Gastrocnemius medialis (tissue), 4 donors: ENCODE results near the gene MINDY4. TPM values are rescaled to one million over a fixed set of nuclear protein-coding genes. Genes with fewer than 3 reads are reported as not detected.

Experiments used
- ATAC-seq, 2 donors: fragments of 150-250 bp; one replicate each; pipeline ENCODE4 v1.9.1; 2016
- DNase-seq, 2 donors: peaks; one replicate each; pipeline ENCODE4 v3.0.0-alpha.2; 2019
- H3K27ac ChIP-seq, 4 donors: fragments of 200-600 bp; sonication (generic); 1 replicate in 1 of 4; 2 replicates in 3 of 4; pipeline ENCODE4 v1.5.1; 2016 to 2018; ENCODE audit warnings: mild to moderate bottlenecking in 2 of 4, moderate library complexity in 1 of 4
- H3K27me3 ChIP-seq, 3 donors: fragments of 200-600 bp; sonication (generic) in 2 of 3; 1 replicate in 1 of 3; 2 replicates in 2 of 3; pipeline versions ENCODE4 v1.5.1 to v1.6.0; 2016 to 2019; ENCODE audit warnings: mild to moderate bottlenecking in 1 of 3, moderate library complexity in 1 of 3
- H3K36me3 ChIP-seq, 2 donors: fragments of 200-600 bp; sonication (generic) in 1 of 2; one replicate each; pipeline ENCODE4 v1.5.1; 2017 to 2018
- H3K4me1 ChIP-seq, 2 donors: fragments of 200-600 bp; sonication (generic) in 1 of 2; one replicate each; pipeline ENCODE4 v1.5.1; 2016 to 2017; ENCODE audit warnings: mild to moderate bottlenecking in 2 of 2
- H3K4me3 ChIP-seq, 4 donors: fragments of 200-600 bp; sonication (generic) in 3 of 4; 1 replicate in 1 of 4; 2 replicates in 3 of 4; pipeline ENCODE4 v1.5.1; 2016 to 2019; ENCODE audit warnings: mild to moderate bottlenecking in 2 of 4
- H3K9me3 ChIP-seq, 3 donors: fragments of 200-600 bp; sonication (generic) in 2 of 3; 1 replicate in 1 of 3; 2 replicates in 2 of 3; pipeline ENCODE4 v1.5.1; 2016 to 2019
- POLR2A ChIP-seq, 2 donors: fragments of 450-650 bp; IDR thresholded peaks; one replicate each; pipeline ENCODE4 v1.6.1; 2017; ENCODE audit warnings: antibody characterized with exemption in 2 of 2, mild to moderate bottlenecking in 2 of 2, moderate library complexity in 2 of 2
- in situ Hi-C, 4 donors: fragments of 200-750 bp; cut with MboI; loops; one replicate each; pipeline versions ENCODE4 v1.15.0 to v1.8.0; 2017; ENCODE audit warnings: low sequenced_read_pairs in 4 of 4
- intact Hi-C: fragments of 100-400 bp; cut with DNase I; formaldehyde crosslinking; loops from one replicate; pipeline ENCODE4 v1.15.1; 2023; ENCODE audit warnings: low total_unique reads
- total RNA-seq, 4 donors: library from RNA; depleted of rRNA; stranded (reverse); fragments of >200 nt; gene quantifications; one replicate each; pipeline versions ENCODE4 v1.1.0 to v1.2.3, GENCODE V29; 2016
- TF ChIP-seq, protein P1 (sequence below), 5 experiments: fragments of 450-650 bp in 3 of 5; fragments of 200-600 bp in 2 of 5; sonication (generic) in 2 of 5; IDR thresholded peaks in 4 of 5; conservative IDR thresholded peaks in 1 of 5; 1 replicate in 4 of 5; 2 replicates in 1 of 5; pipeline ENCODE4 v1.5.1; 2016 to 2019; ENCODE audit warnings: antibody characterized with exemption in 5 of 5, mild to moderate bottlenecking in 3 of 5, moderate library complexity in 3 of 5

Gene MINDY4
- total RNA-seq, 4 donors from 2014 or later, result 1.4 to 4.3 (median 3.0) TPM

DNA sequence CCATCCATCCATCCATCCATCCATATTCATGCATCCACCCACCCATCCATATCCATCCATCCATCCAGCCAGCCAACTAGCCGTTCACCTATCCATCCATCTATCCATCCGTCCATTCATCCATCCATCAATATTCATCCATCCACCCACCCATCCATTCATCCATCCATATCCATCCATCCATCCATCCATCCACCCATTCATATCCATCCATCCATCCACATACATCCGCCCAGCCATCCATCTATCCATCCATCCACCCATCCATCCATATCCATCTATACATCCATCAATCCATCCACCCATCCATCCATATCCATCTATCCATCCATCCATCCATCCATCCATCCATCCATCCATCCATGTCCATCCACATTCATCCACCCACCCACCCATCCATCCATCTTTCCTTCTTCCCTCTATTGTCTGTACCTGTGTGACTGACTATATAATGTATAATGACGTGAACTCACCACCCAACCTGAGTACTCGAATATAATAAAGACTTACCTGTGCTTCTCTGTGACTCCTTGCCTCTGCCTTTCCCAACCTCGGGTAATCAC is 16.8 kb upstream of the MINDY4 start:
- no peak for ATAC-seq
- TF ChIP-seq, protein P1, sequence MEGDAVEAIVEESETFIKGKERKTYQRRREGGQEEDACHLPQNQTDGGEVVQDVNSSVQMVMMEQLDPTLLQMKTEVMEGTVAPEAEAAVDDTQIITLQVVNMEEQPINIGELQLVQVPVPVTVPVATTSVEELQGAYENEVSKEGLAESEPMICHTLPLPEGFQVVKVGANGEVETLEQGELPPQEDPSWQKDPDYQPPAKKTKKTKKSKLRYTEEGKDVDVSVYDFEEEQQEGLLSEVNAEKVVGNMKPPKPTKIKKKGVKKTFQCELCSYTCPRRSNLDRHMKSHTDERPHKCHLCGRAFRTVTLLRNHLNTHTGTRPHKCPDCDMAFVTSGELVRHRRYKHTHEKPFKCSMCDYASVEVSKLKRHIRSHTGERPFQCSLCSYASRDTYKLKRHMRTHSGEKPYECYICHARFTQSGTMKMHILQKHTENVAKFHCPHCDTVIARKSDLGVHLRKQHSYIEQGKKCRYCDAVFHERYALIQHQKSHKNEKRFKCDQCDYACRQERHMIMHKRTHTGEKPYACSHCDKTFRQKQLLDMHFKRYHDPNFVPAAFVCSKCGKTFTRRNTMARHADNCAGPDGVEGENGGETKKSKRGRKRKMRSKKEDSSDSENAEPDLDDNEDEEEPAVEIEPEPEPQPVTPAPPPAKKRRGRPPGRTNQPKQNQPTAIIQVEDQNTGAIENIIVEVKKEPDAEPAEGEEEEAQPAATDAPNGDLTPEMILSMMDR (IDR thresholded peaks at IDR 0.05 in 4 of 5, conservative IDR thresholded peaks at IDR 0.05 in 1 of 5), result no peak
- TF ChIP-seq POLR2A (IDR thresholded peaks at IDR 0.05), result no peak
- intact Hi-C loops (no loop called here), in situ Hi-C loops (no loop called here)
- Histone ChIP-seq H3K4me1 (peaks cover 52 to 55% of the 10 kb centered on the region in 2 donors), H3K4me3 (no peak overlapping the region), H3K27ac (peak overlapping the region in 1 of 4 donors; percentile 69), H3K9me3 (no peaks in the 10 kb centered on the region), H3K27me3 (no peaks in the 10 kb centered on the region), H3K36me3 (no peaks in the 10 kb centered on the region)
- no peak for DNase-seq

DNA sequence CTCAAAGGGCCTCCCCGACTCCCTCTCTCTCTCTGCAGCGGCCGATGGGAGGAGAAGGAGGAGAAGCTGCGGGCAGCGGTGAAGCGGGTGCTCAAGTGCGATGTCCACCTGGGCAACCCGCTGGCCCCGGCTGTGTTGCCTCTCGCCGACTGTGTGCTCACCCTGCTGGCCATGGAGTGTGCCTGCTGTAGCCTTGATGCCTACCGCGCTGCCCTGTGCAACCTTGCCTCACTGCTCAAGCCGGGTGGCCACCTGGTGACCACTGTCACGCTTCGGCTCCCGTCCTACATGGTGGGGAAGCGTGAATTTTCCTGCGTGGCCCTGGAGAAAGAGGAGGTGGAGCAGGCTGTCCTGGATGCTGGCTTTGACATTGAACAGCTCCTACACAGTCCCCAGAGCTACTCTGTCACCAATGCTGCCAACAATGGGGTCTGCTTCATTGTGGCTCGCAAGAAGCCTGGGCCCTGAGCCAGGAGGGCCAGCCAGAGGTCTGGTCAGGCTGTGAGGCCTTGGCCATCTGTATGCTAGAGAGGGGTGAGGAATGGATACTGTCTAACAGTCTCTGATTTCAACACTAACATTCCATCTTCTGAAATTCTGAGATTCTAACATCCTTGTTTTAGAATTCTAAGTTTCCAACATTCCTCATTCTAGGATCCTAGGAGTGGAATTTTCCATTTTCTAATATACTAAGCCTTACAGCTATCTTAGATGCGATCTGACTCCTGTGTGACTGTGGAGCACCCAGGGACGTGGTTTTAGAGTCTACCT is 15.6 kb upstream of the MINDY4 start:
- Histone ChIP-seq H3K9me3 (no peaks in the 10 kb centered on the region), H3K27ac (peak overlapping the region; percentile 16 to 64 (median 36)), H3K27me3 (no peaks in the 10 kb centered on the region), H3K4me1 (peaks cover 48% of the 10 kb centered on the region in 2 donors), H3K36me3 (no peaks in the 10 kb centered on the region), H3K4me3 (no peak overlapping the region)
- peak in 1 of 2 donors; percentile 33 for DNase-seq
- in situ Hi-C loops (no loop called here), intact Hi-C loops (no loop called here)
- no peak for ATAC-seq
- TF ChIP-seq, protein P1 (IDR thresholded peaks at IDR 0.05 in 4 of 5, conservative IDR thresholded peaks at IDR 0.05 in 1 of 5), result no peak

DNA sequence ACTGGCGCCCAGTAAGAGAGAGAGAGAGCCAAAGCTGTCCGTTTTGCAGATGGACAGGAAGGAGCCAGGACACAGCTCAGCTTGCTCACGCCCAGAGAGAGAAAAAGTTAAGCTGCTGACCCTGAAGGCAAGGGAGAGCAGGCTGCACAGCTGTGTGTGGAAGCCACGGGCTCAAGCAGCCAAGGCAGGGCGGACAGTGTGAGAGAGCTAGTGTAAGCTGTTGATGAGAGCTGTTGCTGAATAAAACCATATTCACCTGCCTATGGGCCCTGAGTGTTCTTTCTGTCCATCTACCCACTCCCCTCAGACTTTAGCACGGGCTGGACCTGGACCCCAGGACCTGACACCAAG is 13.9 kb upstream of the MINDY4 start:
- Histone ChIP-seq H3K27me3 (no peaks in the 10 kb centered on the region), H3K27ac (peak overlapping the region in 1 of 4 donors; percentile 3), H3K4me1 (peaks cover 30 to 34% of the 10 kb centered on the region in 2 donors), H3K4me3 (no peak overlapping the region), H3K9me3 (no peaks in the 10 kb centered on the region), H3K36me3 (no peaks in the 10 kb centered on the region)
- DNase-seq, result no peak
- in situ Hi-C loops, result no loop called here
- no peak for TF ChIP-seq POLR2A (IDR thresholded peaks at IDR 0.05)
- TF ChIP-seq, protein P1 (IDR thresholded peaks at IDR 0.05 in 4 of 5, conservative IDR thresholded peaks at IDR 0.05 in 1 of 5), result no peak
- intact Hi-C loops, result no loop called here
- no peak for ATAC-seq

DNA sequence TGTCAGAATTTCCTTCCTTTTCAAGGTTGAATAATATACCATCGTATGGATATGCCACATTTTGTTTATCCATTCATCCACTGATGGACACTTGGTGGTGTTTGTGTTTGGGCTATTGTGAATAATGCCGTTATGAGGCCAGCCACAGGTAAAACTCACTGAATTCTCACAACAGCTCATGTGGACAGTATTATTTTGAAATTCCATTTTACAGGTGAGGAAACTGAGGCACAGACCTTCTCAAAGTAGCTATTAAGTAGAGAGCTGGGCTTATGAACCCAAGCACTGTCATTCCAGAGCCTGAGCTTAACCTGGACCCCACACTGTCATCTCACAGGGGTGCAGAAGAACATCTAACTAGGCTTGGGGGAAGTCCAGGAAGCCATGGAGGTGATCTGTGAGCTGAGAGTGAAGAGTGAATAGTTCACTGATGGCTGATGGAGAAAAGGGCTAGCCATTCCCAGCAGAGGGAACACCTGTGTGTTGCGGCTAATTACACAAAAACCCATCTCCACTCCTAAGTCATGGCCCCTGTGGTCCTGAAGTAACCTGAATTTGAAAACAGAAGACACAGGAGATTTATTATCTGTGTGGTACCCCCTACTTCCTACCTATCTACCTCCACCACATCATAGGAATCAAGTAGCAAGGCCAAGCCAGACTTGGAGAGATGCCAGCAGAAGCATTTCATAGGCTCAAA is 10.6 kb upstream of the MINDY4 start:
- peaks cover 28 to 37% of the 10 kb centered on the region in 2 donors for H3K4me1 ChIP-seq
- intact Hi-C loops, result no loop called here
- no peak for ATAC-seq
- peak overlapping the region in 1 of 4 donors; percentile 29 for H3K27ac ChIP-seq
- TF ChIP-seq, protein P1 (IDR thresholded peaks at IDR 0.05 in 4 of 5, conservative IDR thresholded peaks at IDR 0.05 in 1 of 5), result no peak
- TF ChIP-seq POLR2A (IDR thresholded peaks at IDR 0.05), result no peak
- DNase-seq, result peak in 1 of 2 donors; percentile 32
- H3K4me3 ChIP-seq, result no peak overlapping the region
- in situ Hi-C loops, result no loop called here
- no peaks in the 10 kb centered on the region for H3K27me3 ChIP-seq
- no peaks in the 10 kb centered on the region for H3K9me3 ChIP-seq
- H3K36me3 ChIP-seq, result no peaks in the 10 kb centered on the region
